Loucy (cell line): ENCODE results near the gene DNPEP.

Experiments
- H2AFZ ChIP-seq: fragments of 200-600 bp; sonication (generic); 2 replicates; pipeline ENCODE4 v1.6.0; 2016; ENCODE audit warnings: antibody characterized with exemption, mild to moderate bottlenecking, low read length, moderate library complexity
- H3F3A ChIP-seq: fragments of 200-600 bp; 2 replicates; pipeline ENCODE4 v1.6.0; 2016; ENCODE audit warnings: antibody characterized with exemption, low read depth, mild to moderate bottlenecking
- H3K27me3 ChIP-seq: fragments of 200-600 bp; sonication (generic); 2 replicates; pipeline ENCODE4 v1.6.1; 2014; ENCODE audit warnings: low read length, mild to moderate bottlenecking; ENCODE audit not compliant: insufficient read depth, poor library complexity, severe bottlenecking
- H3K36me3 ChIP-seq: fragments of 200-600 bp; sonication (generic); 2 replicates; pipeline ENCODE4 v1.6.1; 2016; ENCODE audit warnings: low read length; ENCODE audit not compliant: insufficient read depth
- H3K4me1 ChIP-seq: fragments of 200-600 bp; sonication (generic); 2 replicates; pipeline ENCODE4 v1.5.1; 2014; ENCODE audit warnings: low read length, mild to moderate bottlenecking; ENCODE audit not compliant: insufficient read depth, poor library complexity, severe bottlenecking
- H3K4me2 ChIP-seq: fragments of 200-600 bp; sonication (generic); 2 replicates; pipeline ENCODE4 v1.6.0; 2014; ENCODE audit warnings: antibody characterized with exemption, low read length, low read depth, mild to moderate bottlenecking; ENCODE audit not compliant: poor library complexity, severe bottlenecking
- H3K4me3 ChIP-seq: fragments of 200-600 bp; sonication (generic); 2 replicates; pipeline ENCODE4 v1.5.1; 2014; ENCODE audit warnings: low read length, mild to moderate bottlenecking, mixed read lengths; ENCODE audit not compliant: poor library complexity, severe bottlenecking
- H3K79me2 ChIP-seq: fragments of 200-600 bp; sonication (generic); 2 replicates; pipeline ENCODE4 v1.6.1; 2014; ENCODE audit warnings: low read length; ENCODE audit not compliant: insufficient read depth
- H3K9ac ChIP-seq: fragments of 200-600 bp; sonication (generic); 2 replicates; pipeline ENCODE4 v1.6.0; 2014; ENCODE audit warnings: mild to moderate bottlenecking, low read depth, low read length, moderate library complexity; ENCODE audit not compliant: poor library complexity, severe bottlenecking
- H3K9me2 ChIP-seq: fragments of 200-600 bp; sonication (generic); replicated peaks from 2 replicates; pipeline ENCODE4 v1.6.1; 2016; ENCODE audit warnings: low read depth, low read length, mixed read lengths
- H3K9me3 ChIP-seq: fragments of 200-600 bp; sonication (generic); 2 replicates; pipeline ENCODE4 v1.6.1; 2014; ENCODE audit warnings: mild to moderate bottlenecking, antibody characterized with exemption, low read length, low read depth; ENCODE audit not compliant: insufficient read depth
- H4K20me1 ChIP-seq: fragments of 200-600 bp; sonication (generic); 2 replicates; pipeline ENCODE4 v1.6.0; 2014; ENCODE audit warnings: antibody characterized with exemption, low read length, mild to moderate bottlenecking; ENCODE audit not compliant: insufficient read depth, poor library complexity, severe bottlenecking
- EZH2phosphoT487 ChIP-seq: fragments of 200-600 bp; IDR thresholded peaks from 2 replicates; pipeline ENCODE4 v1.6.1; 2018; ENCODE audit warnings: antibody characterized with exemption, mild to moderate bottlenecking, moderate library complexity, borderline replicate concordance
- TF ChIP-seq, protein P1 (sequence below): fragments of 200-600 bp; sonication (generic); conservative IDR thresholded peaks from 2 replicates; pipeline ENCODE4 v1.5.1; 2014; ENCODE audit warnings: mild to moderate bottlenecking, antibody characterized with exemption, low read length

The DNPEP gene

DNA sequence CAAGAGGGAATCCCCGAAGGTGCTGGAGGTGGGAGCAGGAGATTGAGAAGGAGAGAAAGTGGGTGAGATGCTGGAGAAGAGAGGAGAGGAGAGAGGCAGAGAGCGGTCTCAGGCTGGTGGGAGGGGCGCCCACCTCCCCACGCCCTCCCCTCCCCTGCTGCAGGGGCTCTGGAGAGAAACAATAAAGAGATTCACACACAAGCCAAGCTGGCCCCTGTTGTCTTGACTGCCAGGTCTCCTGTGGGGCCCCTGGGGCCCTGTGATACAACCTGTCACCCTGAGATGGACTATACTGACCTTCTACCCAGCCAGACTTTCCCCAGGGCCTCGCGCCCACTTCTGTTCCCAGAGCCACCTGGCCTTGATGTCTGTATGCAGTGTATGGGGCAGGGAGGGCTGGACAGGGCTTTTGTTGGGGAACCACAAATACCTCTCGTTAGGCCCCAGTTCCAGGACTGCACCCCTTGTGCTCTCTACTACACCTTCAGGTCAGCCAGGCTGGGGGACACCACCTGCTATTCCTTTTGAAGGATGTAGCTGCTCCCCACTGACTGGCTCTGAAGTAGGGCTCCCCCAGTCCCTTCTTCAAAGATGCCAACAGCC lies 38.9 kb upstream of the DNPEP start:
- Histone ChIP-seq H3K36me3 (no peaks in the 10 kb centered on the region), H3K4me3 (no peak overlapping the region), H4K20me1 (no peaks in the 10 kb centered on the region), H3K9me3 (no peaks in the 10 kb centered on the region), H3K79me2 (no peaks in the 10 kb centered on the region), H3K9ac (no peak overlapping the region), H3K9me2 (no peaks in the 10 kb centered on the region), H3K27me3 (no peaks in the 10 kb centered on the region), H2AFZ (no peak overlapping the region), H3K4me2 (no peak overlapping the region), H3K4me1 (no peaks in the 10 kb centered on the region), H3F3A (no peaks in the 10 kb centered on the region)
- TF ChIP-seq, protein P1, sequence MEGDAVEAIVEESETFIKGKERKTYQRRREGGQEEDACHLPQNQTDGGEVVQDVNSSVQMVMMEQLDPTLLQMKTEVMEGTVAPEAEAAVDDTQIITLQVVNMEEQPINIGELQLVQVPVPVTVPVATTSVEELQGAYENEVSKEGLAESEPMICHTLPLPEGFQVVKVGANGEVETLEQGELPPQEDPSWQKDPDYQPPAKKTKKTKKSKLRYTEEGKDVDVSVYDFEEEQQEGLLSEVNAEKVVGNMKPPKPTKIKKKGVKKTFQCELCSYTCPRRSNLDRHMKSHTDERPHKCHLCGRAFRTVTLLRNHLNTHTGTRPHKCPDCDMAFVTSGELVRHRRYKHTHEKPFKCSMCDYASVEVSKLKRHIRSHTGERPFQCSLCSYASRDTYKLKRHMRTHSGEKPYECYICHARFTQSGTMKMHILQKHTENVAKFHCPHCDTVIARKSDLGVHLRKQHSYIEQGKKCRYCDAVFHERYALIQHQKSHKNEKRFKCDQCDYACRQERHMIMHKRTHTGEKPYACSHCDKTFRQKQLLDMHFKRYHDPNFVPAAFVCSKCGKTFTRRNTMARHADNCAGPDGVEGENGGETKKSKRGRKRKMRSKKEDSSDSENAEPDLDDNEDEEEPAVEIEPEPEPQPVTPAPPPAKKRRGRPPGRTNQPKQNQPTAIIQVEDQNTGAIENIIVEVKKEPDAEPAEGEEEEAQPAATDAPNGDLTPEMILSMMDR = no peak
- no peak for TF ChIP-seq EZH2phosphoT487

DNA sequence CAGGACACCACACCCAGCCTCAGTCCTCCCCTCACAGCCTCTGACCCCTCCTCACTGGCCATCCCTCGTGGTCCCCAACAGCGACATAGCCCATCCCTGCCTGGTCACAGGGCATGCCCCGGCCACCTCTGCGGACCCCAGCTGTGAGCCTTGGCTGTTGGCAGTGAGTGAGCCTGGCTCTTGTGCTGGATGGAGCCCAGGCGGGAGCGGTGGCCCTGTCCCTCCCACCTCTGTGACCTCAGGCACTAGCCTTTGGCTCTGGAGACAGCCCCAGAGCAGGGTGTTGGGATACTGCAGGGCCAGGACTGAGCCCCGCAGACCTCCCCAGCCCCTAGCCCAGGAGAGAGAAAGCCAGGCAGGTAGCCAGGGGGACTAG lies 38.3 kb upstream of the DNPEP start:
- Histone ChIP-seq H3K79me2 (no peaks in the 10 kb centered on the region), H3K27me3 (no peaks in the 10 kb centered on the region), H3F3A (no peaks in the 10 kb centered on the region), H3K9ac (no peak overlapping the region), H3K4me2 (no peak overlapping the region), H3K36me3 (no peaks in the 10 kb centered on the region), H3K4me3 (no peak overlapping the region), H2AFZ (no peak overlapping the region), H4K20me1 (no peaks in the 10 kb centered on the region), H3K9me2 (no peaks in the 10 kb centered on the region), H3K9me3 (no peaks in the 10 kb centered on the region), H3K4me1 (no peaks in the 10 kb centered on the region)
- no peak for TF ChIP-seq EZH2phosphoT487
- TF ChIP-seq, protein P1 = no peak

DNA sequence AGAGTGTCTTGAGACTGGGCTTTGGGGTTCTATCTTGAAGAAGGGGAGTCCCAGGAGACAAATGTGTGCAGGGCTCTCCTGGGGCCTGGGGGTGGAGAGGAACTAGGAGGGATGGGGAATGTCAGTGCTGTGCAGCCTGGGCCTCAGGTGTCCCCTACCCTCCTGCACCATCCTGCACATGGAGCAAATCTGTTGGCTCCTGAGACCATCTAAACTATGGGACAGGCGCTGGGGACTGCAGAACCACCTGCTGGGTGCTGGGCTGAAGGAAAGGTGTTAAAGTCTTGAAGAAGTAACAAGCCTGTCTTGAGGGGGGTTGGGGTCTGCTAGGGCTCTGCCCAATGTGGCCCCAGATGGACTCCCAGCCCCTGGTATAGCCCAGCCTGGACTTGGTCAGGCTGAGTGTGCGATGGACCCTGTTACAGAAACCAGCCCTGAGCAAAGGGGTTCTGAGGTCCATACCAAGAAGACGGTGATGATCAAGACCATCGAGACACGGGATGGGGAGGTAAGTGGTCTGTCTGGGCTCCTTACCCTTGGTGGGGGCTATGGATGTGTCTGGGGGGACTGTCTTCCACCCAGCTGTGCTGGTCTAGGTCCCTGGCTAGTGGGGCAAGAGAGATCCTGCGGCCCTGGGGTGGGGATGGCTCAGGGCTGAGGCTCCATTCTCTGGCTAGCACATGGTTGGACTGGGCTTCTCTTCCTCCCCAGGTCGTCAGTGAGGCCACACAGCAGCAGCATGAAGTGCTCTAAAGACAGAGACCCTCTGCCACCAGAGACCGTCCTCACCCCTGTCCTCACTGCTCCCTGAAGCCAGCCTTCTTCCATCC lies 37.7 kb upstream of the DNPEP start:
- H3K4me2 ChIP-seq = no peak overlapping the region
- TF ChIP-seq, protein P1 = no peak
- TF ChIP-seq EZH2phosphoT487 = no peak
- no peaks in the 10 kb centered on the region for H3K9me3 ChIP-seq
- no peaks in the 10 kb centered on the region for H4K20me1 ChIP-seq
- no peaks in the 10 kb centered on the region for H3F3A ChIP-seq
- no peaks in the 10 kb centered on the region for H3K27me3 ChIP-seq
- H3K9me2 ChIP-seq = no peaks in the 10 kb centered on the region
- H3K36me3 ChIP-seq = no peaks in the 10 kb centered on the region
- H3K79me2 ChIP-seq = no peaks in the 10 kb centered on the region
- no peak overlapping the region for H3K4me3 ChIP-seq
- H3K4me1 ChIP-seq = no peaks in the 10 kb centered on the region
- no peak overlapping the region for H2AFZ ChIP-seq
- no peak overlapping the region for H3K9ac ChIP-seq
